Measurements from ENCODE around the gene ABL2. TPM values are rescaled to one million over a fixed set of nuclear protein-coding genes. Genes with fewer than 3 reads are reported as not detected.

ABL2 gene
- total and polyA plus RNA-seq, 9 of the 15 experiments (the other 6 are each of a cell fraction or from before 2014, with no cell fraction given), result 1.4 to 15.0 (median 8.6) TPM

DNA sequence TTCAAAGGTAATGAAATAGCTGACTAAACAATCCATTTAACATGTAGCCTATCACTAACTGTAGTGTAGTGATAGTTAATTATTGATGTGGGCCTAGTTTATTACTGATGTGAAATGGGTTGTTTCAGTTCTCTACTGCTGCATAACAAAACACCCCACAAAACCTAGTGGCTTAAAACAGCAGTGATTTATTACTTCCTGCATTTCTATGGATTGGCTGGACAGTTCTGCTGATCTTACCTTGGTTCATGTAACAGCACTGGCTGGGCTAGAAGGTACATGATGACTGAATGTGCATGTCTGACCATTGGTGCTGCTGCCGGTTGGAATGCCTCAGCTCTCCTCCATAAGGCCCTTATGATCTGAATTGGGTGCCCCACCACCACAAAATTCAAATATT lies 5.4 kb upstream of the ABL2 start (continued):
- TF ChIP-seq, protein P1, sequence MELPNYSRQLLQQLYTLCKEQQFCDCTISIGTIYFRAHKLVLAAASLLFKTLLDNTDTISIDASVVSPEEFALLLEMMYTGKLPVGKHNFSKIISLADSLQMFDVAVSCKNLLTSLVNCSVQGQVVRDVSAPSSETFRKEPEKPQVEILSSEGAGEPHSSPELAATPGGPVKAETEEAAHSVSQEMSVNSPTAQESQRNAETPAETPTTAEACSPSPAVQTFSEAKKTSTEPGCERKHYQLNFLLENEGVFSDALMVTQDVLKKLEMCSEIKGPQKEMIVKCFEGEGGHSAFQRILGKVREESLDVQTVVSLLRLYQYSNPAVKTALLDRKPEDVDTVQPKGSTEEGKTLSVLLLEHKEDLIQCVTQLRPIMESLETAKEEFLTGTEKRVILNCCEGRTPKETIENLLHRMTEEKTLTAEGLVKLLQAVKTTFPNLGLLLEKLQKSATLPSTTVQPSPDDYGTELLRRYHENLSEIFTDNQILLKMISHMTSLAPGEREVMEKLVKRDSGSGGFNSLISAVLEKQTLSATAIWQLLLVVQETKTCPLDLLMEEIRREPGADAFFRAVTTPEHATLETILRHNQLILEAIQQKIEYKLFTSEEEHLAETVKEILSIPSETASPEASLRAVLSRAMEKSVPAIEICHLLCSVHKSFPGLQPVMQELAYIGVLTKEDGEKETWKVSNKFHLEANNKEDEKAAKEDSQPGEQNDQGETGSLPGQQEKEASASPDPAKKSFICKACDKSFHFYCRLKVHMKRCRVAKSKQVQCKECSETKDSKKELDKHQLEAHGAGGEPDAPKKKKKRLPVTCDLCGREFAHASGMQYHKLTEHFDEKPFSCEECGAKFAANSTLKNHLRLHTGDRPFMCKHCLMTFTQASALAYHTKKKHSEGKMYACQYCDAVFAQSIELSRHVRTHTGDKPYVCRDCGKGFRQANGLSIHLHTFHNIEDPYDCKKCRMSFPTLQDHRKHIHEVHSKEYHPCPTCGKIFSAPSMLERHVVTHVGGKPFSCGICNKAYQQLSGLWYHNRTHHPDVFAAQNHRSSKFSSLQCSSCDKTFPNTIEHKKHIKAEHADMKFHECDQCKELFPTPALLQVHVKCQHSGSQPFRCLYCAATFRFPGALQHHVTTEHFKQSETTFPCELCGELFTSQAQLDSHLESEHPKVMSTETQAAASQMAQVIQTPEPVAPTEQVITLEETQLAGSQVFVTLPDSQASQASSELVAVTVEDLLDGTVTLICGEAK (IDR thresholded peaks at IDR 0.05), result no peak
- TF ChIP-seq, protein P1 (CRISPR knock-in tag; IDR thresholded peaks at IDR 0.05), result no peak
- TF ChIP-seq ZNF23 (CRISPR knock-in tag; IDR thresholded peaks at IDR 0.05) (no peak), ZFP30 (CRISPR knock-in tag; IDR thresholded peaks at IDR 0.05; ENCODE audit: borderline replicate concordance) (no peak), ZNF316 (IDR thresholded peaks at IDR 0.05) (peak; percentile 63), SOX6 (IDR thresholded peaks at IDR 0.05) (no peak), TRIM28 (IDR thresholded peaks at IDR 0.05) (0 out of 2 replicates have a peak, but pooled peaks have one; percentile 25), NFXL1 (CRISPR knock-in tag; IDR thresholded peaks at IDR 0.05) (no peak), MBD2 (IDR thresholded peaks at IDR 0.05; ENCODE audit: borderline replicate concordance, low read depth) (no peak), POLR3A (IDR thresholded peaks at IDR 0.05; ENCODE audit: borderline replicate concordance, extremely low read depth, insufficient read depth, insufficient read length) (no peak), PHF21A (IDR thresholded peaks at IDR 0.05; ENCODE audit: borderline replicate concordance, low read depth) (no peak)
- TF ChIP-seq, protein P2, sequence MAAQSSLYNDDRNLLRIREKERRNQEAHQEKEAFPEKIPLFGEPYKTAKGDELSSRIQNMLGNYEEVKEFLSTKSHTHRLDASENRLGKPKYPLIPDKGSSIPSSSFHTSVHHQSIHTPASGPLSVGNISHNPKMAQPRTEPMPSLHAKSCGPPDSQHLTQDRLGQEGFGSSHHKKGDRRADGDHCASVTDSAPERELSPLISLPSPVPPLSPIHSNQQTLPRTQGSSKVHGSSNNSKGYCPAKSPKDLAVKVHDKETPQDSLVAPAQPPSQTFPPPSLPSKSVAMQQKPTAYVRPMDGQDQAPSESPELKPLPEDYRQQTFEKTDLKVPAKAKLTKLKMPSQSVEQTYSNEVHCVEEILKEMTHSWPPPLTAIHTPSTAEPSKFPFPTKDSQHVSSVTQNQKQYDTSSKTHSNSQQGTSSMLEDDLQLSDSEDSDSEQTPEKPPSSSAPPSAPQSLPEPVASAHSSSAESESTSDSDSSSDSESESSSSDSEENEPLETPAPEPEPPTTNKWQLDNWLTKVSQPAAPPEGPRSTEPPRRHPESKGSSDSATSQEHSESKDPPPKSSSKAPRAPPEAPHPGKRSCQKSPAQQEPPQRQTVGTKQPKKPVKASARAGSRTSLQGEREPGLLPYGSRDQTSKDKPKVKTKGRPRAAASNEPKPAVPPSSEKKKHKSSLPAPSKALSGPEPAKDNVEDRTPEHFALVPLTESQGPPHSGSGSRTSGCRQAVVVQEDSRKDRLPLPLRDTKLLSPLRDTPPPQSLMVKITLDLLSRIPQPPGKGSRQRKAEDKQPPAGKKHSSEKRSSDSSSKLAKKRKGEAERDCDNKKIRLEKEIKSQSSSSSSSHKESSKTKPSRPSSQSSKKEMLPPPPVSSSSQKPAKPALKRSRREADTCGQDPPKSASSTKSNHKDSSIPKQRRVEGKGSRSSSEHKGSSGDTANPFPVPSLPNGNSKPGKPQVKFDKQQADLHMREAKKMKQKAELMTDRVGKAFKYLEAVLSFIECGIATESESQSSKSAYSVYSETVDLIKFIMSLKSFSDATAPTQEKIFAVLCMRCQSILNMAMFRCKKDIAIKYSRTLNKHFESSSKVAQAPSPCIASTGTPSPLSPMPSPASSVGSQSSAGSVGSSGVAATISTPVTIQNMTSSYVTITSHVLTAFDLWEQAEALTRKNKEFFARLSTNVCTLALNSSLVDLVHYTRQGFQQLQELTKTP (IDR thresholded peaks at IDR 0.05; ENCODE audit: low read depth in 1 of 2, partially characterized antibody in 2 of 2), result no peak
- TF ChIP-seq, protein P3, sequence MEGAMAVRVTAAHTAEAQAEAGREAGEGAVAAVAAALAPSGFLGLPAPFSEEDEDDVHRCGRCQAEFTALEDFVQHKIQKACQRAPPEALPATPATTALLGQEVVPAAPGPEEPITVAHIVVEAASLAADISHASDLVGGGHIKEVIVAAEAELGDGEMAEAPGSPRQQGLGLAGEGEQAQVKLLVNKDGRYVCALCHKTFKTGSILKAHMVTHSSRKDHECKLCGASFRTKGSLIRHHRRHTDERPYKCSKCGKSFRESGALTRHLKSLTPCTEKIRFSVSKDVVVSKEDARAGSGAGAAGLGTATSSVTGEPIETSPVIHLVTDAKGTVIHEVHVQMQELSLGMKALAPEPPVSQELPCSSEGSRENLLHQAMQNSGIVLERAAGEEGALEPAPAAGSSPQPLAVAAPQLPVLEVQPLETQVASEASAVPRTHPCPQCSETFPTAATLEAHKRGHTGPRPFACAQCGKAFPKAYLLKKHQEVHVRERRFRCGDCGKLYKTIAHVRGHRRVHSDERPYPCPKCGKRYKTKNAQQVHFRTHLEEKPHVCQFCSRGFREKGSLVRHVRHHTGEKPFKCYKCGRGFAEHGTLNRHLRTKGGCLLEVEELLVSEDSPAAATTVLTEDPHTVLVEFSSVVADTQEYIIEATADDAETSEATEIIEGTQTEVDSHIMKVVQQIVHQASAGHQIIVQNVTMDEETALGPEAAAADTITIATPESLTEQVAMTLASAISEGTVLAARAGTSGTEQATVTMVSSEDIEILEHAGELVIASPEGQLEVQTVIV (CRISPR knock-in tag; IDR thresholded peaks at IDR 0.05; ENCODE audit: borderline replicate concordance), result no peak
